ENCODE results near the gene BACE1-AS. TPM values are rescaled to one million over a fixed set of nuclear protein-coding genes. Genes with fewer than 3 reads are reported as not detected.

BACE1-AS gene
- total RNA-seq, 2 donors from 2014 or later, result 4.2 to 6.9 TPM

DNA sequence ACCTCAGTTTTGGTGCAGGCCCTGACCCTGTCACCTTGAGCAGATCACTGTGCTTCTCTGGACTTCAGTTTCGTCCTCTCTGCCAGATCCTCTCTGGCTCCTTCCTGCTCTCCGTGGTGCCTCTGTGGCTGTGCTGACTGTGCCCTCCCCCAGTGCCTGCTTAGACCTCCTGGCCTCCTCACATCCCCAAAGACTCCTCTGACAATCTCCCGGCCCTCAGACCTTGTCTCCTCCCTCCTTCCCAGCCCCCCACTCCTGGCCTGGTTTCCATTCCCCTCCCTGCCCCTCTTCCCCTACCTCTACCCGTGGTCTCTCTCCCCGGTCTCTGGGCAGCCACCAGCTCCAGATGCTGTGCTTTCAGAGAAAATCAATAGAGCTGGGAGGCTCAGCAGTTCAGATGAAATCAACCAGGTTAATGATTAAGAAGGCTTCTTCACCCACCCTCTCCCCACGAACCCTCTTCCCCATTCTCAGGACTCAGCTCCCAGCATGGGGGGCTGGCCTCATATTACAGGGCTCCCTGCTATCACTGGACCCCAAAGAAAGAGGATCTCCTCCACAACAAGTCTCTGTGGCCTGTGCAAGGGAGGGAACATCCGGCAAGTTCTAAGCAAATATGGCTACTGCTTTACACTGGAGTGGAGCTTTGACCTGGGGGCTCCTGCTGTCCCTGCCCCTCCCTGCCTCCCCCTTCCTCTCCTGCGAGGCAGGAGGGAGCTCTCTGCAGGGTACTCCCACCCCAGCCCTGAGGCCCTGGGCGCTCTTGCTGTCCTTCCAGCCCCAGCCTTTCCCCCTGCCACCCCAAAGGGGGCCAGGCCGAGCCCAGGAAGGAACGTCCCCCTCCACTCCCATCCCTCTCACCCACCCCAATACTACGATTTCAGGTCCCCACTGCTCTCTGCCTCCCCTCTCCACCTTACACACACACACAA, 8.5 kb downstream of the BACE1-AS start:
- no peaks in the 10 kb centered on the region for H3K9me3 Mint-ChIP-seq
- peak overlapping the region in 1 of 2 donors; percentile 24 for H3K27ac Mint-ChIP-seq
- H3K4me1 Mint-ChIP-seq (ENCODE audit: low read depth in 2 of 2), result peaks cover 0 to 2% of the 10 kb centered on the region in 2 donors
- H3K36me3 Mint-ChIP-seq, result no peaks in the 10 kb centered on the region
- H3K27me3 Mint-ChIP-seq, result peaks cover 5 to 6% of the 10 kb centered on the region in 2 donors
- ATAC-seq (peak in 1 of 2 donors; percentile 44), DNase-seq (ENCODE audit: low spot score) (no peak)
- H3K4me3 Mint-ChIP-seq, result no peak overlapping the region

DNA sequence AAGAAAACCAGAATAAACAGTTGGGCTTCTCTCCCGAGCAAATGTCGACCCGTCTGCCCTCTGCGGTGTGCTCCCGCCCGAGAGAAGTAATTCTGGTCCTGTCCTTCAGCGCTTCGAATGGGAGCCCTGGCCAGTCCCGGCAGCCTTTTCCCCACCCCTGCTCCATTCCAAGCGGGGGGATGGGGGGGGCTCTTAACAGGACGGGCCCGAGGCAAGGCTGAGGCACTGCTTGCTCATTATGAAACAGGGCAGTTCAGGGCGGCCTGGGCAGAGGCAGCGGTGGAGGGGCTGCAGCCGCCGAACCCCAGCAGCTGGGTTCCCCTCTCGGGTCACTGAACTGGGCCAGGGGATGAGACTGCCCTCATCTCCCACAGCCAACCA, 9.1 kb downstream of the BACE1-AS start:
- Mint-ChIP-seq H3K36me3 (no peaks in the 10 kb centered on the region), H3K4me1 (ENCODE audit: low read depth in 2 of 2) (peaks cover 0 to 2% of the 10 kb centered on the region in 2 donors), H3K9me3 (no peaks in the 10 kb centered on the region), H3K27ac (peak overlapping the region in 1 of 2 donors; percentile 24), H3K27me3 (peaks cover 5 to 6% of the 10 kb centered on the region in 2 donors), H3K4me3 (no peak overlapping the region)
- no peak for DNase-seq (ENCODE audit: low spot score)
- ATAC-seq, result peak in 1 of 2 donors; percentile 11

DNA sequence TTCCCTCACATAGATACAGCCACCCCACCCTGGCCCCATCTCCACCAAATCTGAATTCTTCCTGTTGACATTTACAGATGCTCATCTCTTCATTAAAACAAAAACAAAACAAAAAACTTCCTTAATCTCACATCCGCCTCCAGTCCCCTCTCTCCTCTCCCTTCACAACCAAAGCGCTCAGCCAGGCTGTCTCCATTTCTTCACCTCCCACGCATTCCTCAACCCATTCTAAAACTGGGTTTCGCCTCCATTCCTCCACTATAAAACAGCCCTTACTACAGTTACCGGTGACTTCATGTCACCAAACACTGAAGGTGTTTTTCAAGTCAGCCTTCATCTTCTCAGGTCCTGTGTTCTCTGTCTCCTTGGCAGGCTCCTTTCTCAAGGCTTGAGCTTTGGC, 9.6 kb downstream of the BACE1-AS start:
- H3K4me3 Mint-ChIP-seq, result no peak overlapping the region
- peaks cover 0 to 2% of the 10 kb centered on the region in 2 donors for H3K4me1 Mint-ChIP-seq (ENCODE audit: low read depth in 2 of 2)
- peaks cover 5 to 6% of the 10 kb centered on the region in 2 donors for H3K27me3 Mint-ChIP-seq
- no peak for DNase-seq (ENCODE audit: low spot score)
- no peaks in the 10 kb centered on the region for H3K9me3 Mint-ChIP-seq
- H3K27ac Mint-ChIP-seq, result peak overlapping the region in 1 of 2 donors; percentile 53
- H3K36me3 Mint-ChIP-seq, result no peaks in the 10 kb centered on the region
- ATAC-seq, result no peak

DNA sequence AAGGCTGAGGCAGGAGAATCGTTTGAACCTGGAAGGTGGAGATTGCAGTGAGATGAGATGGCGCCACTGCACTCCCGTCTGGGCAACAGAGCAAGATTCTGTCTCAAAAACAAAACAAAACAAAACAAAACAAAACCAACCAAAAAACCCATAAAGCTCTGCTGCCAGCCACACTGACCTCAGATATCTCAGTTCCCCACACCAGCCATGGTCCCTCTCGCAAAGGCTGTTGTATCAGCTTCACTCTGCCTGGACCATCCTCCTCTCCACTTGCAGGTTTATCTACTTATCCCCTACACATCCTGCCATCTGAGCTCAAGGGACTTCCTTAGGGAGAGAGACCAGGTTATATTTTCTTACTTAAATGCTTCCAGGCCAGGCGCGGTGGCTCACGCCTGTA, 11.1 kb downstream of the BACE1-AS start:
- Mint-ChIP-seq H3K9me3 (no peaks in the 10 kb centered on the region), H3K27me3 (peaks cover 5 to 6% of the 10 kb centered on the region in 2 donors), H3K4me3 (no peak overlapping the region), H3K4me1 (ENCODE audit: low read depth in 2 of 2) (peaks cover 0 to 2% of the 10 kb centered on the region in 2 donors), H3K27ac (no peak overlapping the region), H3K36me3 (no peaks in the 10 kb centered on the region)
- ATAC-seq (no peak), DNase-seq (ENCODE audit: low spot score) (no peak)

DNA sequence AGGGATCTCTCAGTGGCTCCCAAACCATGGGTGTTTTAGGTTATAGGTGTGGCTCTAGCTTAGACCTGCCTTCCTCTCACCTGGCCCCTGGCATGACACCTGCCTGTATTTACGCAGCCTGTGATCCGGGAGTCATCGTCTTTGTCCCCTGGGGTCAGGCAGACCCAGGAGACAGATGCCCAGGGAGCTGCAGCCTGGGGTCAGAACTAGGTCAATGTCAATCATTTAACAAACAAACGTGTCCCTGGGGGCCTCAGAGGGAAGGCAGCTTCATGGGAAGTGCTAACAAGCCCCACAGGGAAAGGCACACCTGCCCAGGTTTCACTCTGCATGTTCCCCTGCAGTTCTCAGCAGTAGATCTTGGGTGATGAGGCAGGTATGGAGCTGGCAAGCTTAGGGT, 12.0 kb downstream of the BACE1-AS start:
- no peak overlapping the region for H3K4me3 Mint-ChIP-seq
- H3K27ac Mint-ChIP-seq, result no peak overlapping the region
- peaks cover 5 to 9% of the 10 kb centered on the region in 2 donors for H3K27me3 Mint-ChIP-seq
- H3K4me1 Mint-ChIP-seq (ENCODE audit: low read depth in 2 of 2), result peaks cover 0 to 2% of the 10 kb centered on the region in 2 donors
- DNase-seq (ENCODE audit: low spot score), result no peak
- ATAC-seq, result no peak
- no peaks in the 10 kb centered on the region for H3K36me3 Mint-ChIP-seq
- H3K9me3 Mint-ChIP-seq, result no peaks in the 10 kb centered on the region

GRCh38 chr11:117303646-117304315, 12.6 kb downstream of the BACE1-AS start:
- peaks cover 5 to 14% of the 10 kb centered on the region in 2 donors for H3K27me3 Mint-ChIP-seq
- ATAC-seq (no peak), DNase-seq (ENCODE audit: low spot score) (no peak)
- H3K9me3 Mint-ChIP-seq, result no peaks in the 10 kb centered on the region
- no peaks in the 10 kb centered on the region for H3K36me3 Mint-ChIP-seq
- peaks cover 0 to 2% of the 10 kb centered on the region in 2 donors for H3K4me1 Mint-ChIP-seq (ENCODE audit: low read depth in 2 of 2)
- H3K27ac Mint-ChIP-seq, result no peak overlapping the region
- H3K4me3 Mint-ChIP-seq, result no peak overlapping the region

DNA sequence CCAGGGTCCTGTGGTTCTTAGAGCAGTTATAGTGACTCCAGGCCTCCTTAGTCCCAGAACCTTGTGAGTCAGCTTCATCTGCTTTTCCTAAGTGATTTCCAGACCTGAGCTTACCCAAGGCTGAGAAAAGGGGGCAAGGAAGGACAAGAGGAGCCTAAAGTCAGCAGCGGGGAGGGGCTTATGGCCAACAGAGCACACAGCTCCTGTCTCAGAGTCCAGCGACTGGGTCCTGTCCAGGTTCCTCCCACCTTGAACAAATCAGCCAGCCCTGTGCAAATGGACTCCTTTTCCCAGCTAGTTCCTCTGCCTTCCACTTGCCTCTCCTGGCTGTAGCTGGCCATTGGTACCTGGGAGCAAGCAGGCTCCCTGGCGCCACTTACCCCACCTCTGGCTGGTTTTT, 14.0 kb downstream of the BACE1-AS start:
- peaks cover 13 to 22% of the 10 kb centered on the region in 2 donors for H3K27me3 Mint-ChIP-seq
- H3K4me3 Mint-ChIP-seq, result no peak overlapping the region
- no peak overlapping the region for H3K27ac Mint-ChIP-seq
- DNase-seq (ENCODE audit: low spot score) (no peak), ATAC-seq (no peak)
- H3K36me3 Mint-ChIP-seq, result no peaks in the 10 kb centered on the region
- peaks cover 0 to 2% of the 10 kb centered on the region in 2 donors for H3K4me1 Mint-ChIP-seq (ENCODE audit: low read depth in 2 of 2)
- no peaks in the 10 kb centered on the region for H3K9me3 Mint-ChIP-seq

- Mint-ChIP-seq H3K4me3 (no peak overlapping the region), H3K27ac (no peak overlapping the region), H3K27me3 (peaks cover 24 to 38% of the 10 kb centered on the region in 2 donors), H3K36me3 (no peaks in the 10 kb centered on the region), H3K4me1 (ENCODE audit: low read depth in 2 of 2) (no peaks in the 10 kb centered on the region), H3K9me3 (no peaks in the 10 kb centered on the region)
- no peak for DNase-seq (ENCODE audit: low spot score)
- no peak for ATAC-seq
Observed at GRCh38 chr11:117309310-117309709, 18.2 kb downstream of the BACE1-AS start.

DNA sequence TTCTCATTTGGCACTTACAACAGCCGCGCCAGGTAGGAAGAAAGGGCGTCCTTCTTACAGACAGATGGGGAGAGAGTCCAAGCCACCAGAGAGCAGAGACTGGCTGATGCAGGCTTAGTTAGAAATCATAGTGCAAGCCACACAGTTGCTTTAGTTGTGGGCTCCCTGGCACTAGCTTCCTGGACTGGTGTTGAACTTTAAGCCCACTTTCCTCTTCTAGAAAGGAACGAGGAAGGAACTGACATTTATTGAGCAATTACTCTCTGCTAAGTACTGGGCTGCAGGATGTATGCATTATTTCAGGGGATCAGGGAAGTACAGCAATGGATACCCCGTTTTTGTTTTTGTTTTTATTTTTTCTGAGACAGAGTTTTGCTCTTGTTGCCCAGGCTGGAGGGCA, 21.9 kb downstream of the BACE1-AS start:
- Mint-ChIP-seq H3K9me3 (no peaks in the 10 kb centered on the region), H3K27me3 (peaks cover 40 to 51% of the 10 kb centered on the region in 2 donors), H3K27ac (no peak overlapping the region), H3K36me3 (no peaks in the 10 kb centered on the region), H3K4me3 (no peak overlapping the region), H3K4me1 (ENCODE audit: low read depth in 2 of 2) (peaks cover 0 to 9% of the 10 kb centered on the region in 2 donors)
- ATAC-seq (no peak), DNase-seq (ENCODE audit: low spot score) (no peak)

GRCh38 chr11:117313828-117314768, 23.0 kb downstream of the BACE1-AS start:
- H3K4me1 Mint-ChIP-seq (ENCODE audit: low read depth in 2 of 2), result peaks cover 0 to 9% of the 10 kb centered on the region in 2 donors
- H3K4me3 Mint-ChIP-seq, result peak overlapping the region; percentile 29
- H3K27ac Mint-ChIP-seq, result no peak overlapping the region
- ATAC-seq (no peak), DNase-seq (ENCODE audit: low spot score) (no peak)
- no peaks in the 10 kb centered on the region for H3K36me3 Mint-ChIP-seq
- H3K9me3 Mint-ChIP-seq, result no peaks in the 10 kb centered on the region
- H3K27me3 Mint-ChIP-seq, result peaks cover 39 to 43% of the 10 kb centered on the region in 2 donors

- no peak overlapping the region for H3K27ac Mint-ChIP-seq
- H3K9me3 Mint-ChIP-seq, result no peaks in the 10 kb centered on the region
- peaks cover 34 to 37% of the 10 kb centered on the region in 2 donors for H3K27me3 Mint-ChIP-seq
- H3K36me3 Mint-ChIP-seq, result no peaks in the 10 kb centered on the region
- peaks cover 0 to 9% of the 10 kb centered on the region in 2 donors for H3K4me1 Mint-ChIP-seq (ENCODE audit: low read depth in 2 of 2)
- ATAC-seq (no peak), DNase-seq (ENCODE audit: low spot score) (no peak)
- H3K4me3 Mint-ChIP-seq, result peak overlapping the region; percentile 60
Observed at GRCh38 chr11:117314840-117315239, 23.7 kb downstream of the BACE1-AS start.

GRCh38 chr11:117315285-117316196, 24.4 kb downstream of the BACE1-AS start:
- Mint-ChIP-seq H3K9me3 (no peaks in the 10 kb centered on the region), H3K4me1 (ENCODE audit: low read depth in 2 of 2) (peaks cover 0 to 9% of the 10 kb centered on the region in 2 donors), H3K4me3 (peak overlapping the region; percentile 60), H3K27ac (no peak overlapping the region), H3K27me3 (peaks cover 34 to 37% of the 10 kb centered on the region in 2 donors), H3K36me3 (no peaks in the 10 kb centered on the region)
- DNase-seq (ENCODE audit: low spot score) (no peak), ATAC-seq (peak; percentile 80 to 81)
